Neuronal stem cell (in vitro differentiated cells): ENCODE results near the gene MTUS2.

ENCODE experiments used
- DNase-seq: peaks from one replicate; pipeline ENCODE4 v3.0.0-alpha.2; 2013; ENCODE audit warnings: low spot score
- H2AFZ ChIP-seq: one replicate; pipeline ENCODE4 v1.6.1; 2013; ENCODE audit warnings: mild to moderate bottlenecking, low read length, inconsistent platforms
- H2AK5ac ChIP-seq: 2 replicates; pipeline ENCODE4 v1.6.1; 2013; ENCODE audit warnings: low read depth, mild to moderate bottlenecking, inconsistent platforms, low read length, moderate library complexity, mixed read lengths
- H2BK120ac ChIP-seq: 2 replicates; pipeline ENCODE4 v1.6.1; 2013; ENCODE audit warnings: low read depth, mild to moderate bottlenecking, inconsistent platforms, low read length, moderate library complexity, mixed read lengths
- H2BK12ac ChIP-seq: one replicate; pipeline ENCODE4 v1.6.1; 2013; ENCODE audit warnings: low read length, inconsistent platforms
- H2BK15ac ChIP-seq: 2 replicates; pipeline ENCODE4 v1.6.1; 2013; ENCODE audit warnings: mild to moderate bottlenecking, low read length, inconsistent platforms, mixed read lengths
- H2BK5ac ChIP-seq: one replicate; pipeline ENCODE4 v1.6.1; 2013; ENCODE audit warnings: inconsistent platforms, mild to moderate bottlenecking, low read length, moderate library complexity
- H3K14ac ChIP-seq: one replicate; pipeline ENCODE4 v1.6.1; 2013; ENCODE audit warnings: low read length, inconsistent platforms
- H3K18ac ChIP-seq: 2 replicates; pipeline ENCODE4 v1.6.1; 2013; ENCODE audit warnings: low read length, inconsistent platforms
- H3K23ac ChIP-seq: 2 replicates; pipeline ENCODE4 v1.6.1; 2013; ENCODE audit warnings: low read depth, mild to moderate bottlenecking, mixed read lengths, low read length, inconsistent platforms; ENCODE audit not compliant: poor library complexity
- H3K27ac ChIP-seq: replicated peaks from 3 replicates; pipeline ENCODE4 v1.5.1; 2013; ENCODE audit warnings: low read length, inconsistent platforms
- H3K27me3 ChIP-seq, 3 experiments: 2 replicates each; pipeline ENCODE4 v1.6.1; 2013; ENCODE audit warnings: low read length in 3 of 3, mild to moderate bottlenecking in 2 of 3, inconsistent platforms in 1 of 3, low read depth in 1 of 3, mixed read lengths in 1 of 3, moderate library complexity in 1 of 3; ENCODE audit not compliant: control insufficient read depth in 3 of 3, insufficient read depth in 3 of 3
- H3K36me3 ChIP-seq, 2 donors: replicated peaks in 1 of 2; 2 replicates each; pipeline ENCODE4 v1.6.1; 2013; ENCODE audit warnings: low read length in 2 of 2; ENCODE audit not compliant: control insufficient read depth in 2 of 2, insufficient read depth in 2 of 2
- H3K4ac ChIP-seq: 2 replicates; pipeline ENCODE4 v1.6.1; 2013; ENCODE audit warnings: inconsistent platforms, mild to moderate bottlenecking, low read length, moderate library complexity
- H3K4me1 ChIP-seq, 2 donors: 1 replicate in 1 of 2; 2 replicates in 1 of 2; pipeline ENCODE4 v1.6.1; 2013; ENCODE audit warnings: low read length in 2 of 2, low read depth in 1 of 2; ENCODE audit not compliant: control insufficient read depth in 2 of 2, insufficient read depth in 1 of 2
- H3K4me2 ChIP-seq: one replicate; pipeline ENCODE4 v1.6.1; 2013; ENCODE audit warnings: mild to moderate bottlenecking, low read length, inconsistent platforms; ENCODE audit not compliant: insufficient read depth, poor library complexity, severe bottlenecking
- H3K4me3 ChIP-seq, 2 donors: 2 replicates each; pipeline ENCODE4 v1.5.1; 2013; ENCODE audit warnings: low read length in 2 of 2, mild to moderate bottlenecking in 2 of 2, inconsistent platforms in 1 of 2, moderate library complexity in 1 of 2
- H3K79me1 ChIP-seq: one replicate; pipeline ENCODE4 v1.6.1; 2013; ENCODE audit warnings: low read depth, mild to moderate bottlenecking, inconsistent platforms, low read length, moderate library complexity
- H3K9ac ChIP-seq: one replicate; pipeline ENCODE4 v1.6.1; 2013; ENCODE audit warnings: mild to moderate bottlenecking, low read depth, low read length, inconsistent platforms; ENCODE audit not compliant: poor library complexity
- H3K9me3 ChIP-seq, 2 donors: replicated peaks in 1 of 2; 2 replicates each; pipeline versions ENCODE3 to v1.6.1; 2013; ENCODE audit warnings: low read length in 2 of 2, mild to moderate bottlenecking in 2 of 2, inconsistent platforms in 1 of 2, low read depth in 1 of 2, mixed read lengths in 1 of 2, moderate library complexity in 1 of 2; ENCODE audit not compliant: control insufficient read depth in 2 of 2, insufficient read depth in 1 of 2
- H4K8ac ChIP-seq: one replicate; pipeline ENCODE4 v1.6.1; 2013; ENCODE audit warnings: low read depth, mild to moderate bottlenecking, inconsistent platforms, low read length, moderate library complexity
- H4K91ac ChIP-seq: one replicate; pipeline ENCODE4 v1.6.1; 2013; ENCODE audit warnings: low read length, low read depth, mild to moderate bottlenecking, inconsistent platforms; ENCODE audit not compliant: poor library complexity
- WGBS, 2 donors: extraction: QIAGEN DNeasy Blood & Tissue Kit; methylation state at CpG; one replicate each; pipeline ENCODE4 v1.1.7; 2013; ENCODE audit warnings: missing lambda C conversion rate in 2 of 2, mixed read lengths in 1 of 2; ENCODE audit not compliant: insufficient read length in 2 of 2, insufficient replicate concordance in 1 of 2; ENCODE audit errors: extremely low coverage in 2 of 2; 5-methylcytosine and 5-hydroxymethylcytosine counted together

MTUS2 gene

DNA sequence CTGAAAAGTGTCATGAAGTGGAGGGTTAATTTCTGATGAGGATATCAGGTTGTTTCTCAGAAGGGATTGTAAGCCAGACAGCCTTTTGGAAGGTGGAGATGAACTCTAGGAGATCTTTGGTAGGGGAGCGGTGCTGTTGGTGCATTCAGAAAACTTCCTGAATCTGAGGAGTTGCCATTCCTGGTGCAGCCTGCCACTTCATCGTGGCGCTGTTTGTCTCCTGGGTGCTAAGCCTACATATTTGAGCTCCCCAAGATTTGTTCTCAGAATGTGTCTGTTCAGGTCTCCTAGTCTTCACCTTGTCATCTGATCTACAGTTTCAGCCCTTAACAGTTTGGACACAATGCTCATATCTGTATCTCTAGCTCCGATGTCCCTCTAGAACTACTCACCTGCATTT, 285.6 kb downstream of the MTUS2 start:
- Histone ChIP-seq H4K8ac (no peak overlapping the region), H2AK5ac (no peak overlapping the region), H3K27ac (no peak overlapping the region), H2BK5ac (no peak overlapping the region), H2BK15ac (no peak overlapping the region), H3K23ac (no peak overlapping the region), H3K4me1 (peaks cover 0 to 2% of the 10 kb centered on the region in 2 donors), H3K27me3 (no peaks in the 10 kb centered on the region), H3K4me3 (no peak overlapping the region), H3K4me2 (no peak overlapping the region), H3K36me3 (no peaks in the 10 kb centered on the region), H3K9me3 (no peaks in the 10 kb centered on the region), H3K18ac (no peak overlapping the region), H3K14ac (no peak overlapping the region), H3K4ac (no peak overlapping the region), H3K9ac (no peak overlapping the region), H2AFZ (no peak overlapping the region), H2BK120ac (no peak overlapping the region), H3K79me1 (no peaks in the 10 kb centered on the region), H2BK12ac (no peak overlapping the region), H4K91ac (no peak overlapping the region)
- DNase-seq = no peak
- no CpG with 5 or more reads among the region's 4 CpGs for WGBS, 2 donors

DNA sequence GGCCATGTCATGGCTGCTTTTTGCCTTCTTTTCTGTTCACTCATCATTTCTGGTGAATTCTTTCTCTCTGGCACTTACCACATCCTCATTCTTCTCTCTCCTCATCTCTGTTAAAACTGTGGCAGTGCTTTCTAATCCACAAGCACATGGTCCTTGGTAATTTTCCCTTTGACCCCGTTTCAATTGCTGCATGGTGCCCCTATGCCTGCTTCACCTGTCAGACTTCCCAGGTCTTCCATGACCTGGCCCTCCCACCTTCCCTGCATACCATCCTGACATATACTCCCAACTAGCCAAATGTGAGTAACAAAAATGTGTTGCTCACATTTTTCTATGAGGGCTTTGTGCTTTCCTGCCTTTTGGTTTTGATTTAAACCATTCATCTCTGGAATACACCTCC, 286.5 kb downstream of the MTUS2 start:
- Histone ChIP-seq H2AFZ (no peak overlapping the region), H4K8ac (no peak overlapping the region), H2BK12ac (no peak overlapping the region), H3K18ac (no peak overlapping the region), H3K4me1 (peaks cover 0 to 2% of the 10 kb centered on the region in 2 donors), H3K23ac (no peak overlapping the region), H2BK15ac (no peak overlapping the region), H3K27ac (no peak overlapping the region), H3K27me3 (no peaks in the 10 kb centered on the region), H3K4ac (no peak overlapping the region), H3K14ac (no peak overlapping the region), H2BK120ac (no peak overlapping the region), H3K4me2 (no peak overlapping the region), H3K9ac (no peak overlapping the region), H3K79me1 (no peaks in the 10 kb centered on the region), H2AK5ac (no peak overlapping the region), H3K4me3 (no peak overlapping the region), H3K9me3 (no peaks in the 10 kb centered on the region), H3K36me3 (no peaks in the 10 kb centered on the region), H2BK5ac (no peak overlapping the region), H4K91ac (no peak overlapping the region)
- no peak for DNase-seq
- no CpG with 5 or more reads among the region's 1 CpG for WGBS, 2 donors

DNA sequence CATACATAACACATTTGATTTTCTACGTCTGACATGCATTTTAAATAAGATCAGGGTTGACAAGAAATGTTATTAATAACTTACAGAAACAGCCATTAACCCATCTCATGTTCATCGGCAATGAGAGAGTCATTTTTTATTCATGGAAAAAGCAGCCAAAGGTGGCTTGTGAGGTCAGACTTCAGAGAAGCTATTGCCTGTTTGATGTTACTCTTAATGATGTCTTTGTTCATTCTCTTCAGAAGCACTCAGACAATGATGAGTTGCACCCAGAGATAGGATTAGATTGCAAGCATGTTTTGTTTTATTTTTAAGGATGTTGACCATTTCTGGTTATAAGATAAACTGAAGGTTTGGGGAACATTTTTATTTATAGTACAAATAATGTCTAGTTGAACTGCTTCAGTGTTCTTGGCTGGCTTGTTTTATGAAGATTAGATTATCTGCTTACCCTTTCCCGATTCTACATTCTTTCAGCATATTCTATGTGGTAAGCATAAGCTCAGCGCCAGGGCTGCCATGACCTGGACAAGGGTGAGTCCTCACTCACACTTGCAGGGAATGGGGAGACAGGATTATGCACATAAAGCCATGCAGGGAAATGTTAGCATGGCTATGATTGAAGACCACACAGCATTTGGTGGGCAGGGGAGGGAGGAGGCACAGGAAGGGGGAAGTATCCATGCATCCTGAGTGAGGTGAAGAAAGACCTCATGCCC, 288.1 kb downstream of the MTUS2 start:
- no peak overlapping the region for H3K4me3 ChIP-seq
- no peak overlapping the region for H3K4ac ChIP-seq
- no peak overlapping the region for H4K91ac ChIP-seq
- no peak overlapping the region for H3K27ac ChIP-seq
- no peak overlapping the region for H3K23ac ChIP-seq
- no peaks in the 10 kb centered on the region for H3K36me3 ChIP-seq
- H2BK12ac ChIP-seq = no peak overlapping the region
- H3K9ac ChIP-seq = no peak overlapping the region
- H3K14ac ChIP-seq = peak overlapping the region; percentile 63
- H2AK5ac ChIP-seq = no peak overlapping the region
- H3K9me3 ChIP-seq = no peaks in the 10 kb centered on the region
- H3K27me3 ChIP-seq = no peaks in the 10 kb centered on the region
- no peak overlapping the region for H2BK120ac ChIP-seq
- no peak overlapping the region for H2BK15ac ChIP-seq
- H2BK5ac ChIP-seq = no peak overlapping the region
- no peak overlapping the region for H3K4me2 ChIP-seq
- H4K8ac ChIP-seq = no peak overlapping the region
- no CpG with 5 or more reads among the region's 4 CpGs for WGBS, 2 donors
- H3K79me1 ChIP-seq = no peaks in the 10 kb centered on the region
- DNase-seq = no peak
- H3K4me1 ChIP-seq = peaks cover 0 to 2% of the 10 kb centered on the region in 2 donors
- H2AFZ ChIP-seq = no peak overlapping the region
- peak overlapping the region; percentile 73 for H3K18ac ChIP-seq

- no peak overlapping the region for H2BK120ac ChIP-seq
- H3K4me1 ChIP-seq = peaks cover 0 to 2% of the 10 kb centered on the region in 2 donors
- H3K23ac ChIP-seq = no peak overlapping the region
- no peak overlapping the region for H2BK12ac ChIP-seq
- H3K9me3 ChIP-seq = no peaks in the 10 kb centered on the region
- no peaks in the 10 kb centered on the region for H3K79me1 ChIP-seq
- no peak overlapping the region for H3K4me2 ChIP-seq
- DNase-seq = no peak
- H3K9ac ChIP-seq = no peak overlapping the region
- H2AK5ac ChIP-seq = no peak overlapping the region
- no peak overlapping the region for H3K14ac ChIP-seq
- H4K8ac ChIP-seq = no peak overlapping the region
- no peak overlapping the region for H3K4me3 ChIP-seq
- H2AFZ ChIP-seq = no peak overlapping the region
- H2BK15ac ChIP-seq = no peak overlapping the region
- no peak overlapping the region for H3K18ac ChIP-seq
- no peak overlapping the region for H3K27ac ChIP-seq
- no peaks in the 10 kb centered on the region for H3K36me3 ChIP-seq
- no peak overlapping the region for H2BK5ac ChIP-seq
- WGBS, 2 donors = no CpG with 5 or more reads among the region's 2 CpGs
- no peak overlapping the region for H3K4ac ChIP-seq
- H4K91ac ChIP-seq = no peak overlapping the region
- no peaks in the 10 kb centered on the region for H3K27me3 ChIP-seq
Measured at GRCh38 chr13:29109987-29110386, 289.8 kb downstream of the MTUS2 start.
